Stimulated activated CD8-positive, alpha-beta memory T cell treated with anti-CD3 and anti-CD28 coated beads, Interleukin-7, amount 100 ng/mL, for 1 hour (primary cell): ENCODE results near the gene PDPR.
"Not testable (repeated sequence)": the region's sequence is repeated elsewhere in the genome, so short reads cannot be mapped to it uniquely, and the experiment has no call there.

Experiments used
- DNase-seq, 2 donors: peaks; one replicate each; pipeline ENCODE4 v3.0.0-alpha.2; 2020; ENCODE audit warnings: low read depth in 2 of 2

The PDPR gene

GRCh38 chr16:70128844-70129243 lies 14.7 kb downstream of the PDPR start:
- DNase-seq, result not testable (repeated sequence)

DNA sequence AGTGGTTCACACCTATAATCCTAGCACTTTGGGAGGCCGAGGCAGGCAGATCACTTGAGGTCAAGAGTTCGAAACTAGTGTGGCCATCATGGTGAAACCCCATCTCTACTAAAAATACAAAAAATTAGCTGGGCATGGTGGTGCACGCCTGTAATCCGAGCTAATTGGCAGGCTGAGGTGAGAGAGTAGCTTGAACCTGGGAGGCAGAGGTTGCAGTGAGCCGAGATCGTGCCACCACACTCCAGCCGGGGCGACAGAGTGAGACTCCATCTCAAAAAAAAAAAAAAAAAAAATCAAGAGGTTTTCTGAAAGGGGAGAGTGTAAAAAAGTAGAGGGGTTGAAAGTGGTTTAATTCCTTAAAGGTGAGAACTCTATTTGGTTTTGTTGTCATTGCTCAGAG lies 21.7 kb downstream of the PDPR start:
- not testable (repeated sequence) for DNase-seq

- not testable (repeated sequence) for DNase-seq
Measured at GRCh38 chr16:70136595-70136994, 22.5 kb downstream of the PDPR start.

DNA sequence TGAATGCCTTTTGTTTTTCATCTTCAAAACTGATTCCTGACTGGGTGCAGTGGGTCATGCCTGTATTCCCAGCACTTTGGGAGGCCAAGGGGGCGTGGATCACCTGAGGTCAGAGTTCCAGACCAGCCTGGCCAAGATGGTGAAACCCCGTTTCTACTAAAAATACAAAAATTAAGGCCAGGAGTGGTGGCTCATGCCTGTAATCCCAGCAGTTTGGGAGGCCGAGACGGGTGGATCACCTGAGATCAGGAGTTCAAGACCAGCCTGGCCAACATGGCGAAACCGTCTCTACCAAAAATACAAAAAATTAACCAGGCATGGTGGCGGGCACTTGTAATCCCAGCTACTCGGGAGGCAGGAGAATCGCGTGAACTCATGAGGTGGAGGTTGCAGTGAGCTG lies 28.6 kb downstream of the PDPR start:
- DNase-seq, result not testable (repeated sequence)

GRCh38 chr16:70143231-70143895 lies 29.2 kb downstream of the PDPR start:
- not testable (repeated sequence) for DNase-seq

DNA sequence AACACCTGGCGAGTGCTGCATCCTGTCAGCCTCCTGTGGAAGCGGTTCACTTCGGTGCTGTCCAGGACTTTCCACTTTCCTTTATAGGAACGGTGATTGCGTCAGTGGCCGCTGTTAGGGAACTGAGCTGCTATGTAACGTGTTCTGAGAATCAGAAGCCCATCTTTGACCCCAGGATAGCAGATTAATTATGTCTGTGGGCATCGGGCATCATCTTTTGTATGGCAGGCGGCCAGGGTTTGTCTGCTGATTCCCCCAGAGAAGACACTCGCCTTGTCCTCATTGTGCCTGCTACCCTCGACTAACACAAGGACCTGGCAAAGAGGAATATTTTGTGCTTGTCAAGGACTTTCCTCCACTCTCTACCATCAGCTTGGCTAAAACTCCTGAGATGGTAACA lies 33.7 kb downstream of the PDPR start:
- DNase-seq, result not testable (repeated sequence)

DNA sequence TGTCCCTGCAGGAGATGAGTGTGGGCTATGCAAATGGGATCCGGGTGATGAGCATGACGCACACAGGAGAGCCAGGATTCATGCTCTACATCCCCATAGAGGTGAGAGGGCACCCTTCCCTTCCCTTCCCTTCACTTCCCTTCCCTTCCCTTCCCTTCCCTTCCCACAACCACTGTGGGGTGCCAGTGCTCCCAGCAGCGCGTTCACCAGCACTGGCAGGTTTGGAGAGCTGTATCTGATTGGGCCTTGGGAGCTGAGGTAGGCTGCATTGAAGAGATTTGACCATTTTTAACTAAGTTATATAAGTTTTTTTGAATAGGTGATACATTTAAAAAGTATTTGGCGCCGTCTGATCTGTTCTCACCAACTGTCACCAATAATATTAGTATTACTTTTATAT lies 34.3 kb downstream of the PDPR start:
- not testable (repeated sequence) for DNase-seq

- DNase-seq, result not testable (repeated sequence)
Measured at GRCh38 chr16:70149296-70149695, 35.2 kb downstream of the PDPR start.

DNA sequence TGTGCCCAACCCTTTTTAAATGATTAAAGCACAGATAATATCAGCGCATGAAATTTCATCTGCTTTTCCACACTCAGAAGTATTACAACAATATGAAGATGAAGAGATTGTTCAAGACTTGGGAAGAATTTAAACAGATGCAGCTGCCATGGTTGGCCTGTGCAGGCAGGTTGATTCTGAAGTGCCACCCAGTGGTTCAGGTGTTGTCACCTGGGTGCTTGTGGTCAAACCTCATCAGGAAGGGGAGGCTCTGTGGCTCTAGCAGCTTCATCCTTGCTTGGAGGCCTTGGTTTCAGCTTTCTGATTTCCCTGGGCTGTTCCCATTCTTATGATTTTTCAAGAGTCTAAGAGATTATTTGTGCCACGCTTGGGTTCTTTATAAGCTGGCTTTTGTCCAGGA lies 37.3 kb downstream of the PDPR start:
- DNase-seq, result no peak

DNA sequence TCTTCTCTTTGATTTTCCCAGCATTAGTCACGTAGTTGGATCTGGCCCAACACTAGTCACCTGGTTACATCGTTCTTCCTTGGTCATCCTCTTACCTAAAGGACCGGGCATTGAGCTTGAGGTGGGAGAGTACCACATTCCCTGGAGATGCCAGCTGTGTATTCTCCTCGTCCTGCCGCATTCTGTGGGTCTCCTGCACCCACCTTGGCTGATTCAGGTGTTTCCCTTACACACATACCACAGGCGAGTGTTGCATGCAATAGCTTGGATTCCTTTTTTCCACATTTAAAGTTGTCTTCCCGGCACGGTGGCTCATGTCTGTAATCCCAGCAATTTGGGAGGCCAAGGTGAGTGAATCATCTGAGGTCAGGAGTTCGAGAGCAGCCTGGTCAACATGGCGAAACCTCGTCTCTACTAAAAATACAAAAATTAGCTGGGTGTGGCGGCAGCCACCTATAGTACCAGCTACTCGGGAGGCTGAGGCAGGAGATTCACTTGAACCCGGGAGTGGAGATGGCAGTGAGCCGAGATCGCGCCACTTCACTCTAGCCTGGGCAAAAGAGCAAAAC lies 37.9 kb downstream of the PDPR start:
- no peak for DNase-seq

DNA sequence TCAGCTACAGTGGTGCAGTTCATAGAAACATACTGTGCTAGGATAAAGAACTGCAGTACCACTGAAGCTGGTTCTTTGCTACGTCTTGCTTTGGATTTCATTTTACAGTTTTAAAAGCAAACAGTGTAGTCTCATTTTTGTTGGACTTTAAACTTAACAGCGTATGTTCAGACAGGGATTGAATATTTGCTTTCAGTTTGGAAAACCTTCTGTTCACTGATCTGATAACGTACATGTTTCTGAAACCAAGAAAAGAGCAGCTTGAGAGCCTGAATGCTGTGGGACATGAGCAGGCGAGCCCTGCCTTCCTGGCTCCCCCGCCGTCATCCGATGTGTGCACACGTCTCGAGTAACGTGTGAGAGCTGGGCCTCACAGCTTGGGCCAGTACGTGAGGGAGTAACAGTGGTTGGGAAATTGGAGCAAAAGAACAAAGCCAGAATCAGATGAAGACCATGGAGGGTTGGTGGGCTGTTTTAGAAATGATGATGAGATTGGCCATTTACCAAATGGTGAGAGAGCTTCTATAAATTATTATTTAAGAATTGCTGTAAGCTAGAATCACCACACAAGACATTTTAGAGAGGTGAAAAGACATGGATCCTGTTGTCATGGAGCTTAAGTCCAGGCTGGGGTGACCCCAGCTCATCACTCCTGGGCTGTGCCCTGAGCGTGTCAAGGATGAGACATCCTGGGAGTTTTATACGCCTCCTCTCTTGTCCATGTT lies 38.6 kb downstream of the PDPR start:
- DNase-seq, result no peak

DNA sequence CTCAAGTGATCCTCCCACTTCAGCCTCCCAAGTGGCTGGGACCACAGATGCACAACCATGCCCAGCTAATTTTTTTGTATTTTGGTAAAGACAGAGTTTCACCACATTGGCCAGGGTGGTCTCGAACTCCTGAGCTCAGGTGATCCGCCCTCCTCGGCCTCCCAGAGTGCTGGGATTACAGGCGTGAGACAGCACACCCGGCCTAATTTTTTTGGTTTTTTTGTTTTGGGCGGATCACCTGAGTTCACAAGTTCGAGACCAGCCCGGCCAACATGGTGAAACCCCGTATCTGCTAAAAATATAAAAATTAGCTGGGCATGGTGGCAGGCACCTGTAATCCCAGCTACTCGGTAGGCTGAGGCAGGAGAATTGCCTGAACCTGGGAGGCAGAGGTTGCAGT lies 40.6 kb downstream of the PDPR start:
- DNase-seq, result not testable (repeated sequence)

DNA sequence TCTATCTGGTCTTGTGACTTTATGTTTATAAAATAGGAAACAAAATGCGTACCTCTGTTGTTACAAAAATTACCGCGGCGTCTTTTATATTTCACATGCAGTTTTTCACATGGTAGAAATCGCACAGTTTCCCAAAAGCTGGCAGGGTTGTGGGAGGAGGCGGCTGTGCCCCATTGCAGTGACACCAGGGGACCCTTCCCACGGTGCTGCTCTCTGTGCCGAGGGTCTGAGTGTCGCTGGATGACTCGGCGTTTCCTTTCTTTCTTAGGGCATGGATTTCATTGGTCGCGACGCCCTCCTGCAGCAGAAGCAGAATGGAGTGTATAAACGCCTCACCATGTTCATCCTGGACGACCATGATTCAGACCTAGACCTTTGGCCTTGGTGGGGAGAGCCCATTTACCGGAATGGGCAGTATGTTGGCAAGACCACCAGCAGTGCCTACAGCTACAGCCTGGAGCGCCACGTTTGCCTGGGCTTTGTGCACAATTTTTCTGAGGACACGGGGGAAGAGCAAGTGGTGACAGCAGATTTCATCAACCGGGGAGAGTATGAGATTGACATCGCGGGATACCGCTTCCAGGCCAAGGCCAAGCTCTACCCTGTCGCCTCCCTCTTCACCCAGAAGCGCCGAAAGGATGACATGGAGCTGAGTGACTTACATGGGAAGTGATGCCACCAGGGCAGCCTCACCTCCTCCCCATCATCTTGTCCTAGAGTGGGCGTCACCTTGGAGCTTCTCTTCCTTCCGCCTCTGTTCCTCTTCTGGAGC lies 42.3 kb downstream of the PDPR start:
- no peak for DNase-seq

GRCh38 chr16:70157105-70157476 lies 43.0 kb downstream of the PDPR start:
- DNase-seq, result no peak

DNA sequence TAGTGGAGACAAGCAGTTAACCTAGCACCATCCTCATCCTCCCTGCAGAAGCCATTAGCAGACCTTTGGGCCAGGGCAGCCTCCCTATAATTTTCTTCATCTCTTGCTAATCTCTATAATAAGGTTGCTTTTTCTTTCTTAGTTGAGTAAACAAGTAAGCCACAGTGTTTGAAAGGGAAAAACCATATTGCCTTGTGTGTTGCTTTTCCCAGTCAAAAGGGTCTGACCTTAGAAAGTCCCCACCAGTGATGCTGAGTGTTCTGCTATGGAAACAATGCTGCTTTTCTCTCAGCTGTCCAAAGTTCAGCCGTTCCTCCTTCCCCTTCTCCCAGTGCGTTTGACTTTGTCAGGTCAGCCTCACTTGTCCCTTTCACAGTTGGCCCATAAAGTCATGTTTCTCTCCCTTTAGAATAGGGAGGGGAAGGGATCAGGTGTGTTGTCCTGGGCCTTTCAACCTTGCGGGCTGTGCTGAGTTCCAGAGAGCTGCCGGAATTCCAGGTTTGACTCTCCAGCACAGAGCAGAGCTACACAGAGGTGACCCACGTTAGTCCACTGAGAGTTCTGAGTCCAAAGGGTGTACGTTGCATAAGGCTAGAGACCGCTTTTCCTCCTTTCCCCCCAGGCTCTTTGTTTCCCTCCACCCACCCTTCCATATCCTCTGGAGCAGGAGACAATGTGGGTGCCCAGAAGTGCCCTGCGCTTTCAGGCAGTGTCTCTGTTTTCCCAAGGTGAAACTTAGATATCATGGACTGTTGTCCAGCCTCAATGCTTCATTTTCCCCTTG lies 43.5 kb downstream of the PDPR start:
- DNase-seq, result no peak

DNA sequence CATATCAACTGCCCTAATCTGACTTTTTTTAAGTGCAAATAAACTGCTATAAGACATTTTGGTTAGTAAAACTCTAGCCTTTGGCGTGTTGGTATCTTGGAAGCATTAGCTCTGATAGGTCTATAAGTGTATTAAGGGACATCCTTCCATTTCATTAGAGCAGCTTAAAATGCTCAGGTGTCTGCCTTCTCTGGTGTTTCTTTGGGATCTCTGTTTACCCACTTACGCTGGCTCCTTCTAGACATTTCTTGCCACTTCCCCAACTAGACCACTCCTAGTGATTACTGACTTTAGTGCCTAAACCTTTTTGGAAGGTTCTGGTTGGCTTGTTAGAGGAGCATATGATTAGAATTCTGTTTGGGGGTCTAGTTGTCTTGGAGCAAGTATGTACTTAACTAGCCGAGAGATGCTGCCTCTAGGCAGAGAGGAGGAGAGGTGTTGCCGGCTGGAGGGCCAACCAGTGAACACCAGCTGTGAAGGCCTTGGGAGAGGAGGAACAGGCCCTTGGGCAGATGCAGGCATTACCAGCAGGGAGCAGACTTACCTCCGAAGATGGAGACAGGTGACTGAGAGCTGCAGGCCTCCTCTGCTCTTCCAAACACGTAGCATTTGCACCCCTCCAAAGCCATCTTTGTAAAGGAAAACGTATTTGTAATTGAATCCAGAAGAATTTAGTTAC lies 44.3 kb downstream of the PDPR start:
- DNase-seq, result no peak

GRCh38 chr16:70159355-70160348 lies 45.5 kb downstream of the PDPR start:
- no peak for DNase-seq

DNA sequence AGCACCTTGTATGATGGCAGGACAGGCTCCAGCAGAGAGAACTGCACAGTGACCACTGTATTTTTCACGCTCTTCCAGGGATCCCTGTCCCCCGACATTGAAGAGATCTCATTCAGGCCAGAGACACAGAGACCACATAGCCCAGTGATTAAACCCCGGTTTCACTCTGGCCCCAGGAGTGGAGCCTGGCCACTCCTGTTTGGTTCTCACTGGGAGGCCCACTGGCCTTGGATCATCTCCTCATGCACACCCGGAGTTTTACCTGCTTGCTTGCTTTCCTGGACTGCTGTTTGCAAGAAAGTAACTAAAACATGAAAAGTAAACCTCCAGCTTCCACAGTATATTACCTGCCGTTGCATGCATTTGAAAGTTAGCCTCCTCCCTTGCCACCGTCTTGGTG lies 46.3 kb downstream of the PDPR start:
- DNase-seq, result no peak

GRCh38 chr16:70160821-70161220 lies 46.7 kb downstream of the PDPR start:
- no peak for DNase-seq

DNA sequence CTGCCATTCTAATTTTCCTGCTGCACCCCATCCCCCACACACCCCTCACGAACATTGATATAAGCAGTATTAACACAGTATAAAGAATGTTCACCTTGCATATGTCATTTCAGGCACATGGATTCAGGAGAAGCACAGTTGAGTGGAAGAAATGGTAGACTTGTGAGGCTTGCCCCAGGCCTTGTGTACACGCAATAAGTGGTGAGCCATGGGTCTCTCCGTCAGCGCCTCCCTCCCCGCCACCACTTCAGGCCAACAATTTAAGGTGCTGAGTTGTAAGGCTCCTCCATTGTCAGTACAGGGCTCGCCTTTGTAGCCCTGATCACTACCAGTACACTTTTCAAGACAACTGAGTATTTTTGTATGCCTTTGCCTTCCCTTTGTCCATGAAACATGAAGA lies 47.2 kb downstream of the PDPR start:
- DNase-seq, result no peak
